ENCODE measurements around the gene JADE2. TPM values are rescaled to one million over a fixed set of nuclear protein-coding genes. Genes with fewer than 3 reads are reported as not detected.

Gene JADE2
- total and polyA plus RNA-seq, 2 of the 8 experiments (the other 6 are each of a cell fraction or from before 2014, with no cell fraction given), result 19.2 to 55.8 TPM

DNA sequence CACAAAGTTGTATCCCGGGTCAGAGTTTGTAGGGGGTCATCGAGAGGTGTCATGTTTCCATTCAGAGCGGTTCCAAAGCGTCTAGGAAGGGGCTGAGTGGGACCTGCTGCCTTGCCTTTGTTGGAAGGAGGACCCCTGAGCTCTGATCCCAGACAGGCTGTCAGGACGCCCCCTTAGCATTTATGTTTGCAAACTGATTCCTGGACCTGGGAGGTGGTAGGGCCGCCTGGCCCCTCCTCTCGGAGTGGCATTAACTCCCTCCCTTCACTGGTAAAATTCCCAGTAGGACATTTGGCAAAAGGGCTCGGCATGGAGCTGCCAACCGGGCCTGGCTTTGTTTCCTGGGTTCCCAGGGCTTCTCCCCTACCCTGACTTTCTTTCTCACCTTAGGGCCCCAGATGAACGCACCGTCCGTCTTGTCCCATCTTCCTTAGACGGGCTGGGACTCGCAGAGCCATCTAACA, 2.5 kb downstream of the JADE2 start (continued):
- TF ChIP-seq KDM4A (IDR thresholded peaks at IDR 0.05; ENCODE audit: low read depth, low read length, severe bottlenecking) (peak; percentile 16), SIN3A (conservative IDR thresholded peaks at IDR 0.05 in 1 of 2, IDR thresholded peaks at IDR 0.05 in 1 of 2; ENCODE audit: low read depth in 1 of 2, low read length in 2 of 2) (0 out of 4 replicates have a peak, but pooled peaks of 1 of the 2 experiments have one; percentile 3), GTF2F1 (IDR thresholded peaks at IDR 0.05; ENCODE audit: borderline replicate concordance, low read depth, low read length) (no peak), TBP (IDR thresholded peaks at IDR 0.05; ENCODE audit: low read depth, low read length) (no peak), TEAD4 (IDR thresholded peaks at IDR 0.05; ENCODE audit: low read depth, low read length) (no peak), NANOG (IDR thresholded peaks at IDR 0.05; ENCODE audit: insufficient read depth, low read depth, low read length, poor library complexity, severe bottlenecking) (no peak), CREB1 (IDR thresholded peaks at IDR 0.05) (no peak)
- TF ChIP-seq, protein P1, sequence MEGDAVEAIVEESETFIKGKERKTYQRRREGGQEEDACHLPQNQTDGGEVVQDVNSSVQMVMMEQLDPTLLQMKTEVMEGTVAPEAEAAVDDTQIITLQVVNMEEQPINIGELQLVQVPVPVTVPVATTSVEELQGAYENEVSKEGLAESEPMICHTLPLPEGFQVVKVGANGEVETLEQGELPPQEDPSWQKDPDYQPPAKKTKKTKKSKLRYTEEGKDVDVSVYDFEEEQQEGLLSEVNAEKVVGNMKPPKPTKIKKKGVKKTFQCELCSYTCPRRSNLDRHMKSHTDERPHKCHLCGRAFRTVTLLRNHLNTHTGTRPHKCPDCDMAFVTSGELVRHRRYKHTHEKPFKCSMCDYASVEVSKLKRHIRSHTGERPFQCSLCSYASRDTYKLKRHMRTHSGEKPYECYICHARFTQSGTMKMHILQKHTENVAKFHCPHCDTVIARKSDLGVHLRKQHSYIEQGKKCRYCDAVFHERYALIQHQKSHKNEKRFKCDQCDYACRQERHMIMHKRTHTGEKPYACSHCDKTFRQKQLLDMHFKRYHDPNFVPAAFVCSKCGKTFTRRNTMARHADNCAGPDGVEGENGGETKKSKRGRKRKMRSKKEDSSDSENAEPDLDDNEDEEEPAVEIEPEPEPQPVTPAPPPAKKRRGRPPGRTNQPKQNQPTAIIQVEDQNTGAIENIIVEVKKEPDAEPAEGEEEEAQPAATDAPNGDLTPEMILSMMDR (IDR thresholded peaks at IDR 0.05; ENCODE audit: control extremely low read depth in 1 of 3, insufficient read depth in 1 of 3, low read depth in 1 of 3, low read length in 3 of 3), result 0 out of 4 replicates have a peak, but pooled peaks of 1 of the 3 experiments have one; percentile 1

Measured in H1 (cell line).